Psoas muscle (tissue), 8 donors: ENCODE results near the gene AFDN. TPM values are rescaled to one million over a fixed set of nuclear protein-coding genes. Genes with fewer than 3 reads are reported as not detected.

ENCODE experiments used
- ATAC-seq, 4 donors: fragments of 200-7000 bp; cut with Tn5 transposase; one replicate each; pipeline ENCODE4 v1.9.1; 2020; ENCODE audit warnings: moderate library complexity in 3 of 4, mild to moderate bottlenecking in 2 of 4
- DNase-seq, 2 donors: peaks; one replicate each; pipeline ENCODE4 v3.0.0-alpha.2; 2020
- H3K27ac ChIP-seq: fragments of 200-600 bp; one replicate; pipeline ENCODE4 v1.8.0; 2022
- H3K27me3 ChIP-seq, 3 donors: fragments of 200-600 bp in 1 of 3; one replicate each; pipeline versions ENCODE4 v1.6.1 to v1.8.0; 2013 to 2022; ENCODE audit warnings: low read length in 2 of 3, mild to moderate bottlenecking in 2 of 3, moderate library complexity in 1 of 3; ENCODE audit not compliant: insufficient read depth in 3 of 3
- H3K36me3 ChIP-seq, 2 donors: fragments of 200-600 bp in 1 of 2; one replicate each; pipeline versions ENCODE4 v1.6.1 to v1.8.0; 2013 to 2022; ENCODE audit warnings: low read depth in 1 of 2, mild to moderate bottlenecking in 1 of 2, moderate library complexity in 1 of 2; ENCODE audit not compliant: insufficient read depth in 1 of 2
- H3K4me1 ChIP-seq: fragments of 200-600 bp; one replicate; pipeline ENCODE4 v1.8.0; 2022
- H3K4me3 ChIP-seq: fragments of 200-600 bp; one replicate; pipeline ENCODE4 v1.8.0; 2022; ENCODE audit warnings: mild to moderate bottlenecking
- H3K9me3 ChIP-seq: fragments of 200-600 bp; one replicate; pipeline ENCODE4 v1.8.0; 2022
- WGBS, 3 donors: extraction: QIAGEN DNeasy Blood & Tissue Kit; methylation state at CpG; one replicate each; pipeline versions ENCODE4 v1.1.6 to v1.1.7; 2013; 5-methylcytosine and 5-hydroxymethylcytosine counted together
- intact Hi-C, 2 donors: fragments of 100-400 bp; cut with DNase I; formaldehyde crosslinking; loops; one replicate each; pipeline versions ENCODE4 v1.11.0 to v1.14.2; 2022
- polyA plus RNA-seq, 3 donors: library from polyadenylated mRNA; stranded (reverse); fragments of 200-250 nt; gene quantifications; one replicate each; pipeline ENCODE4 v1.2.3, GENCODE V29; 2013
- total RNA-seq, 4 donors: library from RNA; stranded (reverse); fragmentation: NEBNext Ultra II Directional in 2 of 4; extraction: Animal tissue kit (Norgen Biotek cat#: 25700) in 2 of 4; gene quantifications; one replicate each; pipeline versions ENCODE4 v1.2.1 to v1.2.4, GENCODE V29; 2021 to 2023
- TF ChIP-seq, protein P1 (sequence below): fragments of 200-600 bp; IDR thresholded peaks from one replicate; pipeline ENCODE4 v1.8.0; 2022; ENCODE audit warnings: antibody characterized with exemption
- donor health status: healthy with polysubstance abuse.
- donor health status: DM: no; HTN: no; CAD: no; lungs with moderate emphysema.
- donor health status: Bipolar disorder and iron deficiency.
- donor health status: healthy.
- donor health status: DM: yes; HTN: yes; CAD: no.
- donor health status: DM: no; HTN: no; CAD: no.
- donor health status: DM: no; HTN: no; CAD: no.
- donor health status: DM: yes; HTN: yes; CAD: no.

Gene AFDN
- total and polyA plus RNA-seq, 7 donors: 12.2 to 35.6 (median 32.9) TPM

- TF ChIP-seq, protein P1, sequence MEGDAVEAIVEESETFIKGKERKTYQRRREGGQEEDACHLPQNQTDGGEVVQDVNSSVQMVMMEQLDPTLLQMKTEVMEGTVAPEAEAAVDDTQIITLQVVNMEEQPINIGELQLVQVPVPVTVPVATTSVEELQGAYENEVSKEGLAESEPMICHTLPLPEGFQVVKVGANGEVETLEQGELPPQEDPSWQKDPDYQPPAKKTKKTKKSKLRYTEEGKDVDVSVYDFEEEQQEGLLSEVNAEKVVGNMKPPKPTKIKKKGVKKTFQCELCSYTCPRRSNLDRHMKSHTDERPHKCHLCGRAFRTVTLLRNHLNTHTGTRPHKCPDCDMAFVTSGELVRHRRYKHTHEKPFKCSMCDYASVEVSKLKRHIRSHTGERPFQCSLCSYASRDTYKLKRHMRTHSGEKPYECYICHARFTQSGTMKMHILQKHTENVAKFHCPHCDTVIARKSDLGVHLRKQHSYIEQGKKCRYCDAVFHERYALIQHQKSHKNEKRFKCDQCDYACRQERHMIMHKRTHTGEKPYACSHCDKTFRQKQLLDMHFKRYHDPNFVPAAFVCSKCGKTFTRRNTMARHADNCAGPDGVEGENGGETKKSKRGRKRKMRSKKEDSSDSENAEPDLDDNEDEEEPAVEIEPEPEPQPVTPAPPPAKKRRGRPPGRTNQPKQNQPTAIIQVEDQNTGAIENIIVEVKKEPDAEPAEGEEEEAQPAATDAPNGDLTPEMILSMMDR: no peak
- peaks cover 8 to 41% of the 10 kb centered on the region in 2 donors for H3K36me3 ChIP-seq
- no peak overlapping the region for H3K27ac ChIP-seq
- H3K4me3 ChIP-seq: no peak overlapping the region
- no peaks in the 10 kb centered on the region for H3K9me3 ChIP-seq
- intact Hi-C loops: no loop called here
- H3K27me3 ChIP-seq: no peaks in the 10 kb centered on the region
- H3K4me1 ChIP-seq: peaks cover 5% of the 10 kb centered on the region
- WGBS, 3 donors: 97 to 100% (median 97%) methylated on average over 3 of the region's 3 CpGs
- ATAC-seq (no peak), DNase-seq (no peak)
Measured at GRCh38 chr6:167928111-167928510, 101.4 kb downstream of the AFDN start.

DNA sequence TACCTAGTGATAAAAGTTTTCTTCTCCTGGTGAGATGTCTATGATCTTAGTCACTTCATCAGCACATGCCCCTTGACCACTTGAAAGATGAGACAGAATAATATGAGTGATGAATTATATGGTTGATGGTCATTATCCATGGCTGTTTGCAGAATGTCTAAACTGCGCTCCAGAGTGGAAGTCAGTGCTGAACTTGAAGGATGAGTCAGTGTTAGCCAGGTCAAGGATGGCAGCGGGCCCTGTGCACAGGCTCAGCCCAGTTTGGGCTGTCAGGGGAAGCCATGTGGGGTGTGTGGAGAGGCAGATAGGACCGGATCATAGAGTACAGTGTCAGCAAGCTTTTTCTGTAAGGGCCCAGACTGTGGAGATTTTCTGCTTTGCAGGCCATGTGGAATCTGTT lies 103.6 kb downstream of the AFDN start:
- H3K27ac ChIP-seq: no peak overlapping the region
- peaks cover 8% of the 10 kb centered on the region for H3K4me1 ChIP-seq
- H3K9me3 ChIP-seq: no peaks in the 10 kb centered on the region
- intact Hi-C loops: no loop called here
- no peaks in the 10 kb centered on the region for H3K27me3 ChIP-seq
- peaks cover 4 to 21% of the 10 kb centered on the region in 2 donors for H3K36me3 ChIP-seq
- DNase-seq (no peak), ATAC-seq (peak; percentile 60 to 92 (median 74))
- H3K4me3 ChIP-seq: no peak overlapping the region
- TF ChIP-seq, protein P1: no peak
- 51 to 80% (median 63%) methylated on average over 3 of the region's 3 CpGs for WGBS, 3 donors

GRCh38 chr6:167932468-167933276 lies 106.0 kb downstream of the AFDN start:
- Histone ChIP-seq H3K27ac (peak overlapping the region; percentile 48), H3K27me3 (no peaks in the 10 kb centered on the region), H3K36me3 (no peaks in the 10 kb centered on the region), H3K4me1 (peaks cover 8% of the 10 kb centered on the region), H3K9me3 (no peaks in the 10 kb centered on the region), H3K4me3 (peak overlapping the region; percentile 17)
- no peak for DNase-seq
- intact Hi-C loops: no loop called here
- 70 to 84% (median 75%) methylated on average over 12 of the region's 12 CpGs for WGBS, 3 donors
- peak; percentile 46 to 80 (median 67) for ATAC-seq
- TF ChIP-seq, protein P1: no peak

GRCh38 chr6:167933290-167933689 lies 106.6 kb downstream of the AFDN start:
- no peaks in the 10 kb centered on the region for H3K36me3 ChIP-seq
- no peaks in the 10 kb centered on the region for H3K9me3 ChIP-seq
- no peak for ATAC-seq
- TF ChIP-seq, protein P1: no peak
- intact Hi-C loops: no loop called here
- peak overlapping the region; percentile 56 for H3K27ac ChIP-seq
- H3K4me1 ChIP-seq: peaks cover 8% of the 10 kb centered on the region
- DNase-seq: no peak
- WGBS, 3 donors: 76 to 78% (median 77%) methylated on average over 3 of the region's 3 CpGs
- H3K4me3 ChIP-seq: peak overlapping the region; percentile 17
- no peaks in the 10 kb centered on the region for H3K27me3 ChIP-seq
